ENCODE data around the gene CD247. TPM values are rescaled to one million over a fixed set of nuclear protein-coding genes. Genes with fewer than 3 reads are reported as not detected.

The CD247 gene
- total and polyA plus RNA-seq, 2 of the 13 experiments (the other 11 are each of a cell fraction or from before 2014, with no cell fraction given): 0.20 TPM; not detected in 1

DNA sequence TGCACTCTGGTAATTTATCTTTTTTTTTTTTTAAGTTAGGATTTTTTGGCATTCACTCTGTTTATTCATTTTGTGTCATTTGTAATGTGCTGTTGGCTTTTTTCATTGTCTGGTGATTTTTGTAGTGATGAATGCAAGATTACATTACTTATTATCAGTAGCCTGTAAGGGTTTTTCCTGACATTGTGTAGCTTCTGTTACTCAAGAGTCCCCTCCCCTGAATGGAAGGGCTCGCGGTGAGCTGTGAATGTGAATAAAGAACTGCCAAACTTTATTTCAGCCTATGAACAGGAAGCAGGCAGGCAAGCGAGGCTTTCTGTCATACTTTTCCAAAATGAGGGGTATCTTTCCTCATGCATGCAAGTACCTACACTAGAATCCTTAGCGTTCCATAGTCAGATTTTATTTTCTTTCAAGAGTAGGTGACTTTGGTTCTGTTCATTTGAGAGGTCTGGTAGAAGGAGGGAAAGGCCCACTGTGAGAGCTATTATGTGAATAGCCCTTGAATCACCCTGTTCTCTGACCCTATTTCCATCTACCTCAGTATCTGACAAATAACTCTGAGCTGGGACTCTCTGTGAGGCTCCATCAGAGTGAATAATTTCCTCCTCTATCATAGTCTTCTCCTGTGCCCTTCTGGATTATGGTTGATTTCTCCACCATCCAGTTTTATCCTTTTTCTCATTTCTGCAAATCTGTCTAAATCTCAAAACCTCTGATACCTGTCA, 114.0 kb downstream of the CD247 start:
- no peak overlapping the region for H2AFZ ChIP-seq (ENCODE audit: low read length)
- intact Hi-C loops (cut with micrococcal nuclease; ENCODE audit: unreplicated experiment): no loop called here
- BruUV-seq (replicated peaks): no TSS peak
- H3K27me3 ChIP-seq (ENCODE audit: control insufficient read depth in 1 of 2, insufficient read depth in 2 of 2, low read length in 2 of 2): no peaks in the 10 kb centered on the region; a peak in 1 of 5 replicates
- peaks cover 2 to 13% of the 10 kb centered on the region in 2 experiments for H3K36me3 ChIP-seq (replicated peaks in 1 of 2; ENCODE audit: control insufficient read depth in 1 of 2, insufficient read depth in 2 of 2, low read length in 2 of 2)
- CTCF ChIA-PET (ENCODE audit: low intra/inter-chr PET ratio, low total read pairs): no interaction called here
- H3K4me1 ChIP-seq (ENCODE audit: insufficient read depth, low read length): no peaks in the 10 kb centered on the region
- no peak for FAIRE-seq
- H4K20me1 ChIP-seq (ENCODE audit: insufficient read depth, low read length): no peaks in the 10 kb centered on the region
- no peak for ATAC-seq
- H3K79me2 ChIP-seq (ENCODE audit: insufficient read depth, low read length): no peaks in the 10 kb centered on the region
- in situ Hi-C loops (cut with HindIII; ENCODE audit: extremely low pct_ligation_motif_present, low pct_unique_long_range_greater_than_20kb): loop anchor here (5.0 kb wide), 1 partner anchor 137 kb away; no protein-coding TSS in a partner anchor
- DNase-seq (ENCODE audit: low spot score): no peak
- no peak overlapping the region for H3K9ac ChIP-seq (ENCODE audit: insufficient read depth, low read depth, low read length)
- H3K9me3 ChIP-seq (ENCODE audit: low read length): no peaks in the 10 kb centered on the region
- WGBS (ENCODE audit: low lambda C conversion rate): 95% methylated on average over 4 of the region's 4 CpGs
- no peak overlapping the region for H3K4me3 ChIP-seq (replicated peaks in 1 of 3; ENCODE audit: insufficient read depth in 1 of 3, low read depth in 2 of 3, low read length in 3 of 3)
- TF ChIP-seq MAFF (IDR thresholded peaks at IDR 0.05; ENCODE audit: low read depth, low read length) (no peak), KDM3A (CRISPR knock-in tag; IDR thresholded peaks at IDR 0.05; ENCODE audit: low read depth) (no peak), ZNF331 (CRISPR knock-in tag; IDR thresholded peaks at IDR 0.05) (no peak), PAWR (CRISPR knock-in tag; IDR thresholded peaks at IDR 0.05; ENCODE audit: borderline replicate concordance) (no peak), ZNF570 (CRISPR knock-in tag; IDR thresholded peaks at IDR 0.05; ENCODE audit: borderline replicate concordance) (no peak), ZNF225 (CRISPR knock-in tag; IDR thresholded peaks at IDR 0.05) (no peak)
- TF ChIP-seq, protein P1, sequence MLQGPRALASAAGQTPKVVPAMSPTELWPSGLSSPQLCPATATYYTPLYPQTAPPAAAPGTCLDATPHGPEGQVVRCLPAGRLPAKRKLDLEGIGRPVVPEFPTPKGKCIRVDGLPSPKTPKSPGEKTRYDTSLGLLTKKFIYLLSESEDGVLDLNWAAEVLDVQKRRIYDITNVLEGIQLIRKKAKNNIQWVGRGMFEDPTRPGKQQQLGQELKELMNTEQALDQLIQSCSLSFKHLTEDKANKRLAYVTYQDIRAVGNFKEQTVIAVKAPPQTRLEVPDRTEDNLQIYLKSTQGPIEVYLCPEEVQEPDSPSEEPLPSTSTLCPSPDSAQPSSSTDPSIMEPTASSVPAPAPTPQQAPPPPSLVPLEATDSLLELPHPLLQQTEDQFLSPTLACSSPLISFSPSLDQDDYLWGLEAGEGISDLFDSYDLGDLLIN (CRISPR knock-in tag; IDR thresholded peaks at IDR 0.05; ENCODE audit: borderline replicate concordance): no peak
- TF ChIP-seq, protein P2, sequence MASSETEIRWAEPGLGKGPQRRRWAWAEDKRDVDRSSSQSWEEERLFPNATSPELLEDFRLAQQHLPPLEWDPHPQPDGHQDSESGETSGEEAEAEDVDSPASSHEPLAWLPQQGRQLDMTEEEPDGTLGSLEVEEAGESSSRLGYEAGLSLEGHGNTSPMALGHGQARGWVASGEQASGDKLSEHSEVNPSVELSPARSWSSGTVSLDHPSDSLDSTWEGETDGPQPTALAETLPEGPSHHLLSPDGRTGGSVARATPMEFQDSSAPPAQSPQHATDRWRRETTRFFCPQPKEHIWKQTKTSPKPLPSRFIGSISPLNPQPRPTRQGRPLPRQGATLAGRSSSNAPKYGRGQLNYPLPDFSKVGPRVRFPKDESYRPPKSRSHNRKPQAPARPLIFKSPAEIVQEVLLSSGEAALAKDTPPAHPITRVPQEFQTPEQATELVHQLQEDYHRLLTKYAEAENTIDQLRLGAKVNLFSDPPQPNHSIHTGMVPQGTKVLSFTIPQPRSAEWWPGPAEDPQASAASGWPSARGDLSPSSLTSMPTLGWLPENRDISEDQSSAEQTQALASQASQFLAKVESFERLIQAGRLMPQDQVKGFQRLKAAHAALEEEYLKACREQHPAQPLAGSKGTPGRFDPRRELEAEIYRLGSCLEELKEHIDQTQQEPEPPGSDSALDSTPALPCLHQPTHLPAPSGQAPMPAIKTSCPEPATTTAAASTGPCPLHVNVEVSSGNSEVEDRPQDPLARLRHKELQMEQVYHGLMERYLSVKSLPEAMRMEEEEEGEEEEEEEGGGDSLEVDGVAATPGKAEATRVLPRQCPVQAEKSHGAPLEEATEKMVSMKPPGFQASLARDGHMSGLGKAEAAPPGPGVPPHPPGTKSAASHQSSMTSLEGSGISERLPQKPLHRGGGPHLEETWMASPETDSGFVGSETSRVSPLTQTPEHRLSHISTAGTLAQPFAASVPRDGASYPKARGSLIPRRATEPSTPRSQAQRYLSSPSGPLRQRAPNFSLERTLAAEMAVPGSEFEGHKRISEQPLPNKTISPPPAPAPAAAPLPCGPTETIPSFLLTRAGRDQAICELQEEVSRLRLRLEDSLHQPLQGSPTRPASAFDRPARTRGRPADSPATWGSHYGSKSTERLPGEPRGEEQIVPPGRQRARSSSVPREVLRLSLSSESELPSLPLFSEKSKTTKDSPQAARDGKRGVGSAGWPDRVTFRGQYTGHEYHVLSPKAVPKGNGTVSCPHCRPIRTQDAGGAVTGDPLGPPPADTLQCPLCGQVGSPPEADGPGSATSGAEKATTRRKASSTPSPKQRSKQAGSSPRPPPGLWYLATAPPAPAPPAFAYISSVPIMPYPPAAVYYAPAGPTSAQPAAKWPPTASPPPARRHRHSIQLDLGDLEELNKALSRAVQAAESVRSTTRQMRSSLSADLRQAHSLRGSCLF (CRISPR knock-in tag; IDR thresholded peaks at IDR 0.05; ENCODE audit: borderline replicate concordance): no peak
- TF ChIP-seq, protein P3, sequence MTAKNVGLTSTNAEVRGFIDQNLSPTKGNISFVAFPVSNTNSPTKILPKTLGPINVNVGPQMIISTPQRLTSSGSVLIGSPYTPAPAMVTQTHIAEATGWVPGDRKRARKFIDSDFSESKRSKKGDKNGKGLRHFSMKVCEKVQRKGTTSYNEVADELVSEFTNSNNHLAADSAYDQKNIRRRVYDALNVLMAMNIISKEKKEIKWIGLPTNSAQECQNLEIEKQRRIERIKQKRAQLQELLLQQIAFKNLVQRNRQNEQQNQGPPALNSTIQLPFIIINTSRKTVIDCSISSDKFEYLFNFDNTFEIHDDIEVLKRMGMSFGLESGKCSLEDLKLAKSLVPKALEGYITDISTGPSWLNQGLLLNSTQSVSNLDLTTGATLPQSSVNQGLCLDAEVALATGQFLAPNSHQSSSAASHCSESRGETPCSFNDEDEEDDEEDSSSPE (CRISPR knock-in tag; IDR thresholded peaks at IDR 0.05): no peak
- POLR2A ChIA-PET: no interaction called here
- H3K27ac ChIP-seq (ENCODE audit: extremely low read length, insufficient read depth, low read length): no peak overlapping the region
- no peak overlapping the region for H3K4me2 ChIP-seq (ENCODE audit: low read depth, low read length)
